ENCODE results near the gene STK24.
"Not testable (repeated sequence)": the region's sequence is repeated elsewhere in the genome, so short reads cannot be mapped to it uniquely, and the experiment has no call there.

The STK24 gene

GRCh38 chr13:98576963-98577835, at the start of gene STK24:
Gene STK24 (minus strand): TSS chr13:98577107. CDS start chr13:98576786, 321 bp downstream.
- no peaks in the 10 kb centered on the region for H3K27me3 ChIP-seq (ENCODE audit: insufficient read depth, low read length)
- peaks cover 44% of the 10 kb centered on the region for H3K4me1 ChIP-seq (ENCODE audit: control insufficient read depth, insufficient read depth, low read length, unreplicated experiment)
- peak within 1 kb of the TSS; percentile 94 for H3K27ac ChIP-seq (ENCODE audit: low read depth, low read length)
- no peaks in the 10 kb centered on the region for H3K36me3 ChIP-seq (ENCODE audit: insufficient read depth, low read length)
- peaks cover 44% of the 10 kb centered on the region for H3K79me2 ChIP-seq (ENCODE audit: control insufficient read depth, insufficient read depth, low read length, unreplicated experiment)
- peak within 1 kb of the TSS; percentile 85 for H3K4me3 ChIP-seq (ENCODE audit: low read depth, low read length)
- H2AFZ ChIP-seq (ENCODE audit: low read length, unreplicated experiment), result no peak within 1 kb of the TSS

GRCh38 chr13:98626298-98626935, 49.5 kb upstream of the STK24 start:
- Histone ChIP-seq H3K36me3 (ENCODE audit: insufficient read depth, low read length) (no peaks in the 10 kb centered on the region), H3K4me1 (ENCODE audit: control insufficient read depth, insufficient read depth, low read length, unreplicated experiment) (peaks cover 3% of the 10 kb centered on the region), H3K27me3 (ENCODE audit: insufficient read depth, low read length) (no peaks in the 10 kb centered on the region), H3K4me3 (ENCODE audit: low read depth, low read length) (no peak overlapping the region), H2AFZ (ENCODE audit: low read length, unreplicated experiment) (no peak overlapping the region), H3K27ac (ENCODE audit: low read depth, low read length) (no peak overlapping the region), H3K79me2 (ENCODE audit: control insufficient read depth, insufficient read depth, low read length, unreplicated experiment) (no peaks in the 10 kb centered on the region)

- not testable (repeated sequence) for H3K27ac ChIP-seq (ENCODE audit: low read depth, low read length); H3K4me3 ChIP-seq (ENCODE audit: low read depth, low read length); H3K36me3 ChIP-seq (ENCODE audit: insufficient read depth, low read length); H3K4me1 ChIP-seq (ENCODE audit: control insufficient read depth, insufficient read depth, low read length, unreplicated experiment); H2AFZ ChIP-seq (ENCODE audit: low read length, unreplicated experiment); H3K79me2 ChIP-seq (ENCODE audit: control insufficient read depth, insufficient read depth, low read length, unreplicated experiment); H3K27me3 ChIP-seq (ENCODE audit: insufficient read depth, low read length)
Observed at GRCh38 chr13:98624589-98624988, 47.7 kb upstream of the STK24 start.

- Histone ChIP-seq H3K79me2 (ENCODE audit: control insufficient read depth, insufficient read depth, low read length, unreplicated experiment) (no peaks in the 10 kb centered on the region), H3K27ac (ENCODE audit: low read depth, low read length) (no peak overlapping the region), H3K36me3 (ENCODE audit: insufficient read depth, low read length) (no peaks in the 10 kb centered on the region), H3K27me3 (ENCODE audit: insufficient read depth, low read length) (no peaks in the 10 kb centered on the region), H3K4me1 (ENCODE audit: control insufficient read depth, insufficient read depth, low read length, unreplicated experiment) (peaks cover 3% of the 10 kb centered on the region), H3K4me3 (ENCODE audit: low read depth, low read length) (no peak overlapping the region), H2AFZ (ENCODE audit: low read length, unreplicated experiment) (no peak overlapping the region)
Observed at GRCh38 chr13:98622931-98623331, 46.0 kb upstream of the STK24 start.

- Histone ChIP-seq H3K4me1 (ENCODE audit: control insufficient read depth, insufficient read depth, low read length, unreplicated experiment) (peaks cover 3% of the 10 kb centered on the region), H3K27ac (ENCODE audit: low read depth, low read length) (no peak overlapping the region), H3K4me3 (ENCODE audit: low read depth, low read length) (no peak overlapping the region), H3K79me2 (ENCODE audit: control insufficient read depth, insufficient read depth, low read length, unreplicated experiment) (no peaks in the 10 kb centered on the region), H3K36me3 (ENCODE audit: insufficient read depth, low read length) (no peaks in the 10 kb centered on the region), H3K27me3 (ENCODE audit: insufficient read depth, low read length) (no peaks in the 10 kb centered on the region), H2AFZ (ENCODE audit: low read length, unreplicated experiment) (no peak overlapping the region)
Observed at GRCh38 chr13:98619556-98619955, 42.6 kb upstream of the STK24 start.

- not testable (repeated sequence) for H2AFZ ChIP-seq (ENCODE audit: low read length, unreplicated experiment); H3K4me1 ChIP-seq (ENCODE audit: control insufficient read depth, insufficient read depth, low read length, unreplicated experiment)
Observed at GRCh38 chr13:98615595-98615994, 38.7 kb upstream of the STK24 start.

GRCh38 chr13:98613591-98613990, 36.7 kb upstream of the STK24 start:
- Histone ChIP-seq H3K79me2 (ENCODE audit: control insufficient read depth, insufficient read depth, low read length, unreplicated experiment) (no peaks in the 10 kb centered on the region), H3K4me1 (ENCODE audit: control insufficient read depth, insufficient read depth, low read length, unreplicated experiment) (no peaks in the 10 kb centered on the region), H2AFZ (ENCODE audit: low read length, unreplicated experiment) (no peak overlapping the region), H3K4me3 (ENCODE audit: low read depth, low read length) (no peak overlapping the region), H3K27me3 (ENCODE audit: insufficient read depth, low read length) (peaks cover 10% of the 10 kb centered on the region), H3K36me3 (ENCODE audit: insufficient read depth, low read length) (no peaks in the 10 kb centered on the region), H3K27ac (ENCODE audit: low read depth, low read length) (no peak overlapping the region)

More at GRCh38 chr13:98615595-98615994, 38.7 kb upstream of the STK24 start:
- not testable (repeated sequence) for H3K27me3 ChIP-seq (ENCODE audit: insufficient read depth, low read length); H3K27ac ChIP-seq (ENCODE audit: low read depth, low read length); H3K4me3 ChIP-seq (ENCODE audit: low read depth, low read length); H3K36me3 ChIP-seq (ENCODE audit: insufficient read depth, low read length); H3K79me2 ChIP-seq (ENCODE audit: control insufficient read depth, insufficient read depth, low read length, unreplicated experiment)

GRCh38 chr13:98609756-98610155, 32.8 kb upstream of the STK24 start:
- H3K36me3 ChIP-seq (ENCODE audit: insufficient read depth, low read length), result no peaks in the 10 kb centered on the region
- no peaks in the 10 kb centered on the region for H3K79me2 ChIP-seq (ENCODE audit: control insufficient read depth, insufficient read depth, low read length, unreplicated experiment)
- no peaks in the 10 kb centered on the region for H3K4me1 ChIP-seq (ENCODE audit: control insufficient read depth, insufficient read depth, low read length, unreplicated experiment)
- H3K27ac ChIP-seq (ENCODE audit: low read depth, low read length), result no peak overlapping the region
- H3K4me3 ChIP-seq (ENCODE audit: low read depth, low read length), result no peak overlapping the region
- H3K27me3 ChIP-seq (ENCODE audit: insufficient read depth, low read length), result peaks cover 10% of the 10 kb centered on the region
- no peak overlapping the region for H2AFZ ChIP-seq (ENCODE audit: low read length, unreplicated experiment)

GRCh38 chr13:98606296-98606695, 29.4 kb upstream of the STK24 start:
- Histone ChIP-seq H3K79me2 (ENCODE audit: control insufficient read depth, insufficient read depth, low read length, unreplicated experiment) (no peaks in the 10 kb centered on the region), H2AFZ (ENCODE audit: low read length, unreplicated experiment) (no peak overlapping the region), H3K4me3 (ENCODE audit: low read depth, low read length) (no peak overlapping the region), H3K27ac (ENCODE audit: low read depth, low read length) (no peak overlapping the region), H3K27me3 (ENCODE audit: insufficient read depth, low read length) (no peaks in the 10 kb centered on the region), H3K36me3 (ENCODE audit: insufficient read depth, low read length) (no peaks in the 10 kb centered on the region), H3K4me1 (ENCODE audit: control insufficient read depth, insufficient read depth, low read length, unreplicated experiment) (no peaks in the 10 kb centered on the region)

- H3K4me1 ChIP-seq (ENCODE audit: control insufficient read depth, insufficient read depth, low read length, unreplicated experiment), result no peaks in the 10 kb centered on the region
- no peak overlapping the region for H2AFZ ChIP-seq (ENCODE audit: low read length, unreplicated experiment)
- no peaks in the 10 kb centered on the region for H3K79me2 ChIP-seq (ENCODE audit: control insufficient read depth, insufficient read depth, low read length, unreplicated experiment)
- H3K4me3 ChIP-seq (ENCODE audit: low read depth, low read length), result no peak overlapping the region
- H3K27me3 ChIP-seq (ENCODE audit: insufficient read depth, low read length), result 0 out of 2 replicates have a peak, but pooled peaks cover 6% of the 10 kb centered on the region
- no peak overlapping the region for H3K27ac ChIP-seq (ENCODE audit: low read depth, low read length)
- H3K36me3 ChIP-seq (ENCODE audit: insufficient read depth, low read length), result no peaks in the 10 kb centered on the region
Observed at GRCh38 chr13:98599502-98600328, 22.8 kb upstream of the STK24 start.
